NCI-H146 (cell line): ENCODE results near the gene ZNF778.
A peak's percentile ranks its signal among the peaks of the same experiment; 100 is the strongest.

ENCODE experiments used
- DNase-seq: peaks from one replicate; lab custom pipeline; 2025; lab: John Stamatoyannopoulos, UW

The ZNF778 gene

GRCh38 chr16:89194340-89195311 lies 22.9 kb upstream of the ZNF778 start:
- DNase-seq, result no peak

GRCh38 chr16:89195521-89196171 lies 21.9 kb upstream of the ZNF778 start:
- DNase-seq, result no peak

GRCh38 chr16:89197033-89197632 lies 20.4 kb upstream of the ZNF778 start:
- no peak for DNase-seq

- DNase-seq, result peak; percentile 76
Measured at GRCh38 chr16:89197633-89198416, 19.7 kb upstream of the ZNF778 start.

GRCh38 chr16:89198417-89199240 lies 18.9 kb upstream of the ZNF778 start:
- DNase-seq, result no peak

GRCh38 chr16:89199241-89200123 lies 18.0 kb upstream of the ZNF778 start:
- DNase-seq, result no peak

GRCh38 chr16:89200124-89200849 lies 17.2 kb upstream of the ZNF778 start, which contains the start of gene SLC22A31:
TSS of gene SLC22A31 (minus strand) at chr16:89200537. CDS start at chr16:89200501, 36 bp downstream.
- DNase-seq, result no peak

- no peak for DNase-seq
Measured at GRCh38 chr16:89200850-89201411, 16.6 kb upstream of the ZNF778 start.

- peak; percentile 69 for DNase-seq
Measured at GRCh38 chr16:89201439-89202377, 15.8 kb upstream of the ZNF778 start.

GRCh38 chr16:89202422-89203215 lies 14.9 kb upstream of the ZNF778 start:
- no peak for DNase-seq

- DNase-seq, result no peak
Measured at GRCh38 chr16:89207993-89208392, 9.5 kb upstream of the ZNF778 start.

- DNase-seq, result no peak
Measured at GRCh38 chr16:89209522-89210044, 7.9 kb upstream of the ZNF778 start.

GRCh38 chr16:89210165-89210903 lies 7.2 kb upstream of the ZNF778 start:
- no peak for DNase-seq

- no peak for DNase-seq
Measured at GRCh38 chr16:89210904-89211515, 6.5 kb upstream of the ZNF778 start.

- peak; percentile 50 for DNase-seq
Measured at GRCh38 chr16:89216315-89217137, 977 bp upstream of the ZNF778 start.
